Lower leg skin (tissue), 4 donors: ENCODE measurements around the gene FCHO1. TPM values are rescaled to one million over a fixed set of nuclear protein-coding genes. Genes with fewer than 3 reads are reported as not detected.

Experiments used
- DNase-seq, 2 donors: peaks; one replicate each; pipeline ENCODE4 v3.0.0-alpha.2; 2019; ENCODE audit warnings: low spot score in 2 of 2
- H3K4me3 ChIP-seq: fragments of 200-600 bp; sonication (generic); 2 replicates; pipeline ENCODE4 v1.5.1; 2017; ENCODE audit warnings: mild to moderate bottlenecking, low read depth; ENCODE audit not compliant: poor library complexity, severe bottlenecking
- CTCF ChIP-seq, 3 donors: fragments of 450-650 bp; IDR thresholded peaks; one replicate each; pipeline ENCODE4 v1.5.1; 2016; ENCODE audit warnings: antibody characterized with exemption in 3 of 3, mild to moderate bottlenecking in 3 of 3, moderate library complexity in 2 of 3
- POLR2A ChIP-seq, 2 donors: fragments of 450-650 bp; IDR thresholded peaks; one replicate each; pipeline ENCODE4 v1.6.1; 2016 to 2017; ENCODE audit warnings: antibody characterized with exemption in 2 of 2, mild to moderate bottlenecking in 1 of 2, moderate library complexity in 1 of 2
- WGBS, 2 donors: methylation state at CpG; one replicate each; pipeline ENCODE4 v1.1.5; 2018; 5-methylcytosine and 5-hydroxymethylcytosine counted together
- intact Hi-C: fragments of 100-400 bp; cut with DNase I; formaldehyde crosslinking; loops from one replicate; pipeline ENCODE4 v1.15.0; 2023; ENCODE audit warnings: low total_unique reads
- total RNA-seq, 4 donors: library from RNA; depleted of rRNA; stranded (reverse); fragments of >200 nt; gene quantifications; one replicate each; pipeline ENCODE4 v1.1.0, GENCODE V29; 2016

Gene FCHO1
- total RNA-seq, 4 donors from 2014 or later = 38.7 to 78.4 (median 56.3) TPM

- no peak for DNase-seq
- TF ChIP-seq POLR2A (IDR thresholded peaks at IDR 0.05) = no peak
- TF ChIP-seq CTCF (IDR thresholded peaks at IDR 0.05) = no peak
- H3K4me3 ChIP-seq = no peak overlapping the region
- 53 to 58% methylated on average over 14 of the region's 14 CpGs for WGBS, 2 donors
- intact Hi-C loops = no loop called here
These were observed 52.1 kb downstream of the FCHO1 start for GRCh38 chr19:17803264-17803896.

- DNase-seq = no peak
- 88 to 92% methylated on average over 4 of the region's 4 CpGs for WGBS, 2 donors
- TF ChIP-seq POLR2A (IDR thresholded peaks at IDR 0.05) = no peak
- no peak for TF ChIP-seq CTCF (IDR thresholded peaks at IDR 0.05)
- intact Hi-C loops = no loop called here
- H3K4me3 ChIP-seq = no peak overlapping the region
These were observed 54.1 kb downstream of the FCHO1 start for GRCh38 chr19:17805427-17805826.

- TF ChIP-seq POLR2A (IDR thresholded peaks at IDR 0.05) (no peak), CTCF (IDR thresholded peaks at IDR 0.05) (no peak)
- no peak overlapping the region for H3K4me3 ChIP-seq
- no peak for DNase-seq
- 58 to 62% methylated on average over 3 of the region's 3 CpGs for WGBS, 2 donors
- intact Hi-C loops = no loop called here
These were observed 55.7 kb downstream of the FCHO1 start for GRCh38 chr19:17806945-17807344.

- intact Hi-C loops = no loop called here
- no peak for DNase-seq
- TF ChIP-seq CTCF (IDR thresholded peaks at IDR 0.05) (no peak), POLR2A (IDR thresholded peaks at IDR 0.05) (no peak)
- H3K4me3 ChIP-seq = no peak overlapping the region
- WGBS, 2 donors = 74 to 89% methylated on average over 35 to 38 of the region's 38 CpGs
These were observed 56.5 kb downstream of the FCHO1 start for GRCh38 chr19:17807731-17808316.

- intact Hi-C loops = no loop called here
- no peak for DNase-seq
- WGBS, 2 donors = 91 to 96% methylated on average over 2 of the region's 2 CpGs
- TF ChIP-seq POLR2A (IDR thresholded peaks at IDR 0.05) = no peak
- TF ChIP-seq CTCF (IDR thresholded peaks at IDR 0.05) = no peak
- no peak overlapping the region for H3K4me3 ChIP-seq
These were observed 59.8 kb downstream of the FCHO1 start for GRCh38 chr19:17811103-17811502.

- DNase-seq = no peak
- WGBS, 2 donors = 87 to 89% methylated on average over 20 of the region's 20 CpGs
- H3K4me3 ChIP-seq = no peak overlapping the region
- no peak for TF ChIP-seq POLR2A (IDR thresholded peaks at IDR 0.05)
- no peak for TF ChIP-seq CTCF (IDR thresholded peaks at IDR 0.05)
- intact Hi-C loops = no loop called here
These were observed 60.4 kb downstream of the FCHO1 start for GRCh38 chr19:17811681-17812080.
